ENCODE results near the gene PDHA1. TPM values are rescaled to one million over a fixed set of nuclear protein-coding genes. Genes with fewer than 3 reads are reported as not detected.

Gene PDHA1
- total RNA-seq (ENCODE audit: low replicate concordance) = 244 and 257 TPM in 2 replicates
- long read RNA-seq, transcript PDHA1-212 (10 exons, 3,277 nt) = minor isoform, 49 of 625 reads
- long read RNA-seq, transcript PDHA1-213 (11 exons, 3,391 nt) = minor isoform, 8 of 625 reads
- long read RNA-seq, transcript PDHA1-206 (11 exons, 3,310 nt) = major isoform, 516 of 625 reads
- long read RNA-seq, transcript PDHA1-204 (12 exons, 3,484 nt) = minor isoform, 18 of 625 reads
- long read RNA-seq, partial matches to known transcripts = 6 of 625 reads
- long read RNA-seq, other reads (novel, unspliced or antisense) = 26 of 625 reads

- no peak for TF ChIP-seq CTCF (conservative IDR thresholded peaks at IDR 0.05)
- peak; percentile 89 for DNase-seq (ENCODE audit: extremely low spot score, unreplicated experiment)
- Mint-ChIP-seq H3K4me1 (ENCODE audit: unreplicated experiment) (peaks cover 13% of the 10 kb centered on the region), H3K4me3 (peak within 1 kb of the TSS; percentile 89), H3K27ac (peak within 1 kb of the TSS; percentile 92), H3K9me3 (no peaks in the 10 kb centered on the region), H3K27me3 (no peaks in the 10 kb centered on the region), H3K36me3 (no peaks in the 10 kb centered on the region)
Measured at GRCh38 chrX:19343535-19344408, at the start of gene PDHA1. TSS of gene PDHA1 (plus strand) at chrX:19343927. CDS start at chrX:19344038, 111 bp downstream.

- Mint-ChIP-seq H3K9me3 (no peaks in the 10 kb centered on the region), H3K4me1 (ENCODE audit: unreplicated experiment) (no peaks in the 10 kb centered on the region)
Measured at GRCh38 chrX:19303256-19303880, 40.4 kb upstream of the PDHA1 start.

GRCh38 chrX:19326567-19326966, 17.2 kb upstream of the PDHA1 start:
- no peak for TF ChIP-seq CTCF (conservative IDR thresholded peaks at IDR 0.05)
- no peaks in the 10 kb centered on the region for H3K27me3 Mint-ChIP-seq
- no peak for DNase-seq (ENCODE audit: extremely low spot score, unreplicated experiment)
- H3K4me1 Mint-ChIP-seq (ENCODE audit: unreplicated experiment) = no peaks in the 10 kb centered on the region
- H3K9me3 Mint-ChIP-seq = no peaks in the 10 kb centered on the region
- no peaks in the 10 kb centered on the region for H3K36me3 Mint-ChIP-seq
- H3K27ac Mint-ChIP-seq = no peak overlapping the region
- no peak overlapping the region for H3K4me3 Mint-ChIP-seq

More at GRCh38 chrX:19303256-19303880, 40.4 kb upstream of the PDHA1 start:
- Mint-ChIP-seq H3K36me3 (no peaks in the 10 kb centered on the region), H3K4me3 (no peak overlapping the region), H3K27ac (no peak overlapping the region), H3K27me3 (no peaks in the 10 kb centered on the region)
- TF ChIP-seq CTCF (conservative IDR thresholded peaks at IDR 0.05) = no peak
- DNase-seq (ENCODE audit: extremely low spot score, unreplicated experiment) = no peak

GRCh38 chrX:19331831-19332230, 11.9 kb upstream of the PDHA1 start:
- no peak for DNase-seq (ENCODE audit: extremely low spot score, unreplicated experiment)
- no peak overlapping the region for H3K27ac Mint-ChIP-seq
- TF ChIP-seq CTCF (conservative IDR thresholded peaks at IDR 0.05) = no peak
- no peaks in the 10 kb centered on the region for H3K4me1 Mint-ChIP-seq (ENCODE audit: unreplicated experiment)
- H3K27me3 Mint-ChIP-seq = peaks cover 3% of the 10 kb centered on the region
- H3K9me3 Mint-ChIP-seq = peaks cover 5% of the 10 kb centered on the region
- H3K4me3 Mint-ChIP-seq = no peak overlapping the region
- peaks cover 4% of the 10 kb centered on the region for H3K36me3 Mint-ChIP-seq

- Mint-ChIP-seq H3K9me3 (peaks cover 5% of the 10 kb centered on the region), H3K36me3 (peaks cover 4% of the 10 kb centered on the region), H3K4me1 (ENCODE audit: unreplicated experiment) (no peaks in the 10 kb centered on the region), H3K4me3 (no peak overlapping the region), H3K27ac (no peak overlapping the region), H3K27me3 (peaks cover 3% of the 10 kb centered on the region)
- DNase-seq (ENCODE audit: extremely low spot score, unreplicated experiment) = no peak
- no peak for TF ChIP-seq CTCF (conservative IDR thresholded peaks at IDR 0.05)
Measured at GRCh38 chrX:19332983-19333382, 10.7 kb upstream of the PDHA1 start.
